Endothelial cell of umbilical vein (primary cell): Measurements from ENCODE around the gene TSEN54. TPM values are rescaled to one million over a fixed set of nuclear protein-coding genes. Genes with fewer than 3 reads are reported as not detected.

Source experiments
- Bru-seq: library from RNA; stranded (reverse); fragments of 400-500 nt; gene quantifications from one replicate; lab custom pipeline; 2021; lab: Mats Ljungman, UMichigan
- BruChase-seq, 2 experiments: library from RNA; stranded (reverse); fragments of 400-500 nt; gene quantifications; one replicate each; lab custom pipeline; 2021; lab: Mats Ljungman, UMichigan
- BruUV-seq: library from RNA; stranded (reverse); fragments of 400-500 nt; replicated peaks from 2 replicates; lab custom pipeline; 2021; lab: Mats Ljungman, UMichigan
- CTCF ChIA-PET: fragments of 300-600, 350-600 bp; sonication (Branson Sonifier 250); formaldehyde crosslinking; loops from one replicate; lab custom pipeline; 2021; ENCODE audit warnings: antibody characterized with exemption, inconsistent platforms; lab: Charles Lee
- POLR2A ChIA-PET: fragments of 300-600, 350-600 bp; sonication (Branson Sonifier 250); formaldehyde crosslinking; loops from one replicate; lab custom pipeline; 2021; ENCODE audit warnings: antibody characterized with exemption, inconsistent platforms; lab: Charles Lee
- DNase-seq: peaks from one replicate; pipeline ENCODE4 v3.0.0-alpha.2; 2011; ENCODE audit warnings: low read depth, low spot score
- FAIRE-seq: peaks from 2 replicates; lab custom pipeline; 2011; peaks lifted over from hg19 to GRCh38; lab: Jason Lieb, UNC
- H2AFZ ChIP-seq: 2 replicates; pipeline ENCODE4 v1.6.0; 2012; ENCODE audit warnings: low read depth, low read length, control low read depth, inconsistent platforms
- H3K27ac ChIP-seq: 2 replicates; pipeline ENCODE4 v1.5.1; 2011; ENCODE audit warnings: low read depth, mild to moderate bottlenecking, control low read depth, low read length, moderate library complexity; ENCODE audit not compliant: insufficient read depth
- H3K27me3 ChIP-seq, 2 experiments: 2 replicates each; pipeline versions ENCODE4 v1.6.0 to v1.6.1; 2011; ENCODE audit warnings: low read length in 2 of 2, mixed read lengths in 1 of 2; ENCODE audit not compliant: control insufficient read depth in 2 of 2, insufficient read depth in 2 of 2
- H3K36me3 ChIP-seq, 2 experiments: 2 replicates in 1 of 2; 3 replicates in 1 of 2; pipeline ENCODE4 v1.5.1; 2011; ENCODE audit warnings: low read length in 2 of 2, mild to moderate bottlenecking in 1 of 2, moderate library complexity in 1 of 2; ENCODE audit not compliant: control insufficient read depth in 2 of 2, insufficient read depth in 2 of 2; ENCODE audit errors: extremely low read depth in 1 of 2
- H3K4me1 ChIP-seq: 3 replicates; pipeline ENCODE4 v1.5.1; 2011; ENCODE audit warnings: mild to moderate bottlenecking, low read length; ENCODE audit not compliant: control insufficient read depth, insufficient read depth; ENCODE audit errors: extremely low read depth
- H3K4me2 ChIP-seq: 2 replicates; pipeline ENCODE4 v1.6.1; 2011; ENCODE audit warnings: low read length, control low read depth, mixed read lengths; ENCODE audit not compliant: insufficient read depth
- H3K4me3 ChIP-seq, 3 experiments: fragments of 200-600 bp in 1 of 3; sonication (generic), shearing (Covaris generic) in 1 of 3; replicated peaks in 1 of 3; 2 replicates each; pipeline ENCODE4 v1.5.1; 2011 to 2016; ENCODE audit warnings: control low read depth in 3 of 3, low read length in 3 of 3, mild to moderate bottlenecking in 2 of 3, inconsistent platforms in 1 of 3, low read depth in 1 of 3, moderate library complexity in 1 of 3; ENCODE audit not compliant: insufficient read depth in 1 of 3
- H3K79me2 ChIP-seq: 2 replicates; pipeline ENCODE4 v1.6.0; 2012; ENCODE audit warnings: low read length, inconsistent platforms; ENCODE audit not compliant: control insufficient read depth, insufficient read depth
- H3K9ac ChIP-seq: replicated peaks from 2 replicates; pipeline ENCODE3; 2011; ENCODE audit warnings: low read length, control low read depth; ENCODE audit not compliant: insufficient read depth; ENCODE audit errors: extremely low read depth
- H3K9me1 ChIP-seq: replicated peaks from 3 replicates; pipeline ENCODE4 v1.6.0; 2011; ENCODE audit warnings: mild to moderate bottlenecking, low read length; ENCODE audit not compliant: control insufficient read depth, insufficient read depth; ENCODE audit errors: extremely low read depth
- H3K9me3 ChIP-seq: replicated peaks from 2 replicates; pipeline ENCODE4 v1.5.1; 2012; ENCODE audit warnings: low read length, inconsistent platforms; ENCODE audit not compliant: control insufficient read depth, insufficient read depth
- H4K20me1 ChIP-seq: replicated peaks from 2 replicates; pipeline ENCODE3; 2011; ENCODE audit warnings: mild to moderate bottlenecking, low read length; ENCODE audit not compliant: control insufficient read depth, insufficient read depth; ENCODE audit errors: extremely low read depth
- CTCF ChIP-seq, 2 donors: IDR thresholded peaks; 1 replicate in 1 of 2; 2 replicates in 1 of 2; pipeline ENCODE4 v1.5.1; 2011; ENCODE audit warnings: low read length in 2 of 2, mild to moderate bottlenecking in 2 of 2, moderate library complexity in 2 of 2, control low read depth in 1 of 2, inconsistent platforms in 1 of 2, low read depth in 1 of 2; ENCODE audit not compliant: insufficient read depth in 1 of 2; ENCODE audit errors: extremely low read depth in 1 of 2
- GATA2 ChIP-seq: IDR thresholded peaks from 2 replicates; pipeline ENCODE4 v1.7.0; 2011; ENCODE audit warnings: low read depth, mild to moderate bottlenecking, moderate library complexity, mixed read lengths, low read length; ENCODE audit not compliant: insufficient read length, insufficient read depth
- POLR2A ChIP-seq: IDR thresholded peaks from 2 replicates; pipeline ENCODE4 v1.6.1; 2012; ENCODE audit warnings: low read depth, mild to moderate bottlenecking, control low read depth, low read length
- POLR2AphosphoS5 ChIP-seq: IDR thresholded peaks from 2 replicates; pipeline ENCODE4 v1.6.1; 2012; ENCODE audit warnings: low read depth, mild to moderate bottlenecking, control low read depth, low read length, moderate library complexity; ENCODE audit not compliant: insufficient read depth
- dilution Hi-C: fragments of 300-500 bp; cut with MboI; formaldehyde crosslinking; loops from one replicate; pipeline ENCODE4 v1.15.0; 2019; ENCODE audit warnings: low sequenced_read_pairs; ENCODE audit not compliant: extremely low pct_ligation_motif_present
- intact Hi-C: fragments of 100-400 bp; cut with micrococcal nuclease; formaldehyde crosslinking; loops from one replicate; pipeline ENCODE4 v1.10.0; 2022
- long read RNA-seq: library from polyadenylated mRNA; stranded (forward); transcript quantifications from one replicate; pipeline ENCODE4 v2.0.0, GENCODE V29; 2021
- polyA minus RNA-seq, 3 experiments: library from RNA; depleted of rRNA, polyadenylated mRNA; stranded (reverse); fragments of >200 nt; gene quantifications; 1 replicate in 1 of 3; 2 replicates in 2 of 3; pipeline ENCODE4 v1.2.3, GENCODE V29; 2011
- polyA plus RNA-seq, 4 experiments: library from polyadenylated mRNA; depleted of rRNA in 3 of 4; stranded (reverse) in 3 of 4; unstranded in 1 of 4; fragments of >200 nt; gene quantifications; 2 replicates each; pipeline versions ENCODE4 v1.2.1 to v1.2.3, GENCODE V29; 2011 to 2012; ENCODE audit warnings: missing spikeins in 1 of 4
- total RNA-seq: library from RNA; stranded (reverse); gene quantifications from 2 replicates; pipeline ENCODE4 v1.2.3, GENCODE V29; 2021

Gene TSEN54
- total RNA-seq (16.7 and 22.3 TPM in 2 replicates), polyA plus RNA-seq (26.3 and 28.8 TPM in 2 replicates), polyA minus RNA-seq (16.9 and 28.6 TPM in 2 replicates), Bru-seq, nascent RNA (percentile 36 among the genes with signal in this experiment), BruChase-seq, experiment 1, labeled RNA remaining after a 6-hour chase (percentile 60 among the genes with signal in this experiment), BruChase-seq, experiment 2, labeled RNA remaining after a 2-hour chase (percentile 53 among the genes with signal in this experiment)
- polyA plus RNA-seq (2011; cell fraction: cytosol; rRNA removed), result 19.9 and 20.0 TPM in 2 replicates
- 37.0 and 40.3 TPM in 2 replicates for polyA plus RNA-seq (2011; cell fraction: nucleus; rRNA removed)
- polyA plus RNA-seq (2012), result 17.6 and 22.3 TPM in 2 replicates
- polyA minus RNA-seq (2011; cell fraction: cytosol; rRNA and poly(A)+ RNA removed), result 18.0 TPM
- polyA minus RNA-seq (2011; cell fraction: nucleus; rRNA and poly(A)+ RNA removed), result 6.7 and 11.5 TPM in 2 replicates
- long read RNA-seq, transcript TSEN54-201 (11 exons, 1,944 nt), result major isoform, 36 of 76 reads
- long read RNA-seq, partial matches to known transcripts, result 19 of 76 reads
- long read RNA-seq, other reads (novel, unspliced or antisense), result 20 of 76 reads

DNA sequence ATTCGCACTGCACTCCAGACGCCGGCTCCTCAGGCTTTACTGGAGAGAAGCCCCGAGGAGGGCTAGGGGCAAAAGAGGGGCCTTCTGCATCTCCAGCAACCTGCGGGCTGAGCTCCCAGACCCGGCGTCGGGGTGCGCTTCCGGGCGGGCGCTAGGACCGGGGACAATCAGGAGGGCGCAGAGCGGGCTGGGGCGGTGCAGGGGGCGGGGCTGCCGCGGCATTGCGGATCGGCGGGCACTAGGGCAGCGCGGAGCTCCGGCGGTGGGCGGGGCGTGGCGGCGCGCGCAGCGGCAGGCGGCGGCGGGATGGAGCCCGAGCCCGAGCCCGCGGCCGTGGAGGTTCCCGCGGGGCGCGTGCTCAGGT lies at the start of gene TSEN54:
TSS of gene TSEN54 (plus strand) at position 274 of the 364 bp plus-strand sequence. CDS start at position 307, 33 bp downstream.
- Histone ChIP-seq H3K4me3 (peak within 1 kb of the TSS; percentile 57 to 72 (median 70)), H2AFZ (peak within 1 kb of the TSS; percentile 99), H3K27ac (peak within 1 kb of the TSS; percentile 59), H3K27me3 (no peaks in the 10 kb centered on the region), H4K20me1 (no peaks in the 10 kb centered on the region), H3K36me3 (no peaks in the 10 kb centered on the region), H3K9ac (peak within 1 kb of the TSS; percentile 83), H3K4me2 (peak within 1 kb of the TSS; percentile 93), H3K9me1 (no peaks in the 10 kb centered on the region), H3K4me1 (peaks cover 42% of the 10 kb centered on the region), H3K9me3 (no peaks in the 10 kb centered on the region), H3K79me2 (peaks cover 34% of the 10 kb centered on the region)
- FAIRE-seq (peak; percentile 76), DNase-seq (peak; percentile 85)
- TF ChIP-seq POLR2A (peak; percentile 58), POLR2AphosphoS5 (peak; percentile 71), GATA2 (no peak), CTCF (IDR thresholded peaks at IDR 0.05; ENCODE audit: extremely low read depth in 1 of 2, insufficient read depth in 1 of 2, low read depth in 1 of 2, low read length in 2 of 2) (no peak)
- BruUV-seq, result no TSS peak
- dilution Hi-C loops, result no loop called here
- ChIA-PET POLR2A (no interaction called here), CTCF (interaction anchor here (0.6 to 2.0 kb wide), 22 partner anchors 9 to 234 kb away, joined by 3 to 13 read pairs (median 5); partner anchors contain the start of genes LLGL2, SLC25A19 and TMEM94)
- intact Hi-C loops, result loop anchor here (1.0 to 10.0 kb wide), 3 partner anchors 8 to 471 kb away; partner anchors contain the start of genes ATP5PD and KCTD2
